Muscle layer of colon (tissue), 2 donors: ENCODE measurements around the gene ELL.
A peak's percentile ranks its signal among the peaks of the same experiment; 100 is the strongest.

Experiments used
- H3K27ac ChIP-seq: one replicate; pipeline ENCODE4 v1.7.0; 2013; ENCODE audit warnings: low read depth, mild to moderate bottlenecking, low read length, moderate library complexity
- H3K27me3 ChIP-seq, 2 donors: one replicate each; pipeline ENCODE4 v1.7.0; 2013; ENCODE audit warnings: low read length in 2 of 2, mild to moderate bottlenecking in 2 of 2; ENCODE audit not compliant: insufficient read depth in 2 of 2, control insufficient read depth in 1 of 2
- H3K36me3 ChIP-seq: one replicate; pipeline ENCODE4 v1.7.0; 2013; ENCODE audit warnings: mild to moderate bottlenecking, low read length; ENCODE audit not compliant: insufficient read depth
- H3K4me1 ChIP-seq: one replicate; pipeline ENCODE4 v1.7.0; 2013; ENCODE audit warnings: mild to moderate bottlenecking, low read length; ENCODE audit not compliant: insufficient read depth
- H3K4me3 ChIP-seq, 2 donors: one replicate each; pipeline ENCODE4 v1.7.0; 2013; ENCODE audit warnings: low read length in 2 of 2, low read depth in 1 of 2, mild to moderate bottlenecking in 1 of 2, moderate library complexity in 1 of 2
- H3K9ac ChIP-seq: one replicate; pipeline ENCODE4 v1.7.0; 2013; ENCODE audit warnings: low read length
- H3K9me3 ChIP-seq: one replicate; pipeline ENCODE4 v1.7.0; 2013; ENCODE audit warnings: mild to moderate bottlenecking, low read length
- donor health status: abdominal sarcoma.
- donor health status: Adenocarcinoma of cecum.

The ELL gene

GRCh38 chr19:18491995-18492953, 29.6 kb downstream of the ELL start:
- no peak overlapping the region for H3K27ac ChIP-seq
- H3K36me3 ChIP-seq = no peaks in the 10 kb centered on the region
- H3K27me3 ChIP-seq = no peaks in the 10 kb centered on the region
- no peaks in the 10 kb centered on the region for H3K9me3 ChIP-seq
- H3K4me3 ChIP-seq = no peak overlapping the region
- no peak overlapping the region for H3K9ac ChIP-seq
- peaks cover 58% of the 10 kb centered on the region for H3K4me1 ChIP-seq

GRCh38 chr19:18490728-18491127, 31.1 kb downstream of the ELL start:
- Histone ChIP-seq H3K27ac (no peak overlapping the region), H3K4me3 (no peak overlapping the region), H3K9ac (no peak overlapping the region), H3K9me3 (no peaks in the 10 kb centered on the region), H3K27me3 (no peaks in the 10 kb centered on the region), H3K36me3 (no peaks in the 10 kb centered on the region), H3K4me1 (peaks cover 70% of the 10 kb centered on the region)

GRCh38 chr19:18489627-18490184, 32.2 kb downstream of the ELL start:
- H3K36me3 ChIP-seq = no peaks in the 10 kb centered on the region
- peaks cover 65% of the 10 kb centered on the region for H3K4me1 ChIP-seq
- H3K4me3 ChIP-seq = no peak overlapping the region
- H3K9ac ChIP-seq = no peak overlapping the region
- no peaks in the 10 kb centered on the region for H3K9me3 ChIP-seq
- H3K27ac ChIP-seq = no peak overlapping the region
- no peaks in the 10 kb centered on the region for H3K27me3 ChIP-seq

- Histone ChIP-seq H3K4me3 (peak overlapping the region in 1 of 2 donors; percentile 22), H3K27me3 (no peaks in the 10 kb centered on the region), H3K27ac (peak overlapping the region; percentile 24), H3K4me1 (peaks cover 60% of the 10 kb centered on the region), H3K36me3 (no peaks in the 10 kb centered on the region), H3K9ac (no peak overlapping the region), H3K9me3 (no peaks in the 10 kb centered on the region)
Observed at GRCh38 chr19:18488838-18489626, 32.8 kb downstream of the ELL start.

GRCh38 chr19:18488403-18488723, 33.5 kb downstream of the ELL start:
- no peaks in the 10 kb centered on the region for H3K27me3 ChIP-seq
- peak overlapping the region in 1 of 2 donors; percentile 22 for H3K4me3 ChIP-seq
- H3K36me3 ChIP-seq = no peaks in the 10 kb centered on the region
- peaks cover 53% of the 10 kb centered on the region for H3K4me1 ChIP-seq
- H3K27ac ChIP-seq = peak overlapping the region; percentile 24
- H3K9me3 ChIP-seq = no peaks in the 10 kb centered on the region
- H3K9ac ChIP-seq = no peak overlapping the region

GRCh38 chr19:18487576-18488402, 34.1 kb downstream of the ELL start:
- no peak overlapping the region for H3K9ac ChIP-seq

GRCh38 chr19:18486746-18487145, 35.1 kb downstream of the ELL start:
- Histone ChIP-seq H3K9me3 (no peaks in the 10 kb centered on the region), H3K9ac (no peak overlapping the region), H3K4me1 (peaks cover 40% of the 10 kb centered on the region), H3K27me3 (no peaks in the 10 kb centered on the region), H3K4me3 (peak overlapping the region in 1 of 2 donors; percentile 35), H3K36me3 (no peaks in the 10 kb centered on the region), H3K27ac (no peak overlapping the region)

More at GRCh38 chr19:18487576-18488402, 34.1 kb downstream of the ELL start:
- Histone ChIP-seq H3K9me3 (no peaks in the 10 kb centered on the region), H3K27me3 (no peaks in the 10 kb centered on the region), H3K4me1 (peaks cover 48% of the 10 kb centered on the region), H3K27ac (no peak overlapping the region), H3K36me3 (no peaks in the 10 kb centered on the region), H3K4me3 (no peak overlapping the region)

- H3K9me3 ChIP-seq = no peaks in the 10 kb centered on the region
- no peak overlapping the region for H3K4me3 ChIP-seq
- peaks cover 49% of the 10 kb centered on the region for H3K4me1 ChIP-seq
- no peaks in the 10 kb centered on the region for H3K36me3 ChIP-seq
- no peak overlapping the region for H3K27ac ChIP-seq
- no peaks in the 10 kb centered on the region for H3K27me3 ChIP-seq
- no peak overlapping the region for H3K9ac ChIP-seq
Observed at GRCh38 chr19:18484992-18485391, 36.9 kb downstream of the ELL start.

GRCh38 chr19:18483119-18483890, 38.6 kb downstream of the ELL start:
- H3K27ac ChIP-seq = no peak overlapping the region
- peaks cover 49% of the 10 kb centered on the region for H3K4me1 ChIP-seq
- no peak overlapping the region for H3K9ac ChIP-seq
- H3K9me3 ChIP-seq = no peaks in the 10 kb centered on the region
- H3K4me3 ChIP-seq = no peak overlapping the region
- no peaks in the 10 kb centered on the region for H3K36me3 ChIP-seq
- H3K27me3 ChIP-seq = no peaks in the 10 kb centered on the region

- Histone ChIP-seq H3K36me3 (no peaks in the 10 kb centered on the region), H3K4me3 (no peak overlapping the region), H3K9me3 (no peaks in the 10 kb centered on the region), H3K9ac (no peak overlapping the region), H3K27me3 (no peaks in the 10 kb centered on the region), H3K4me1 (peaks cover 45% of the 10 kb centered on the region), H3K27ac (no peak overlapping the region)
Observed at GRCh38 chr19:18481505-18482222, 40.2 kb downstream of the ELL start.
